ENCODE measurements around the gene TBC1D22A. TPM values are rescaled to one million over a fixed set of nuclear protein-coding genes. Genes with fewer than 3 reads are reported as not detected.

The TBC1D22A gene
- total RNA-seq, 1 donor from 2014 or later = 24.2 TPM

Other genes with a start within 250 kb of the TBC1D22A start
- 27.6 and 38.5 TPM in 2 replicates for gene CELSR1, start 225.0 kb upstream of the TBC1D22A start, total RNA-seq
- 14.3 and 17.8 TPM in 2 replicates for gene GRAMD4, start 142.3 kb upstream of the TBC1D22A start, total RNA-seq
- 18.8 and 23.2 TPM in 2 replicates for gene CERK, start 24.4 kb upstream of the TBC1D22A start, total RNA-seq

Measured in astrocyte (in vitro differentiated cells and primary cell).